ENCODE data around the gene TNIK.

The TNIK gene

GRCh38 chr3:171133337-171133736 is 326.9 kb downstream of the TNIK start:
- TF ChIP-seq CTCF (IDR thresholded peaks at IDR 0.05) (no peak), ZFX (IDR thresholded peaks at IDR 0.05; ENCODE audit: borderline replicate concordance) (no peak)
- H3K27ac ChIP-seq, result no peak overlapping the region

- no peak overlapping the region for H3K27ac ChIP-seq
- TF ChIP-seq ZFX (IDR thresholded peaks at IDR 0.05; ENCODE audit: borderline replicate concordance) (no peak), CTCF (IDR thresholded peaks at IDR 0.05) (no peak)
Observed at GRCh38 chr3:171132873-171133272, 327.3 kb downstream of the TNIK start.

- no peak for TF ChIP-seq CTCF (IDR thresholded peaks at IDR 0.05)
- no peak for TF ChIP-seq ZFX (IDR thresholded peaks at IDR 0.05; ENCODE audit: borderline replicate concordance)
- no peak overlapping the region for H3K27ac ChIP-seq
Observed at GRCh38 chr3:171129827-171130226, 330.4 kb downstream of the TNIK start.

GRCh38 chr3:171127611-171128010 is 332.6 kb downstream of the TNIK start:
- no peak for TF ChIP-seq CTCF (IDR thresholded peaks at IDR 0.05)
- no peak for TF ChIP-seq ZFX (IDR thresholded peaks at IDR 0.05; ENCODE audit: borderline replicate concordance)
- H3K27ac ChIP-seq, result no peak overlapping the region

GRCh38 chr3:171126478-171127209 is 333.6 kb downstream of the TNIK start:
- TF ChIP-seq CTCF (IDR thresholded peaks at IDR 0.05), result no peak
- no peak for TF ChIP-seq ZFX (IDR thresholded peaks at IDR 0.05; ENCODE audit: borderline replicate concordance)
- H3K27ac ChIP-seq, result no peak overlapping the region

- TF ChIP-seq ZFX (IDR thresholded peaks at IDR 0.05; ENCODE audit: borderline replicate concordance), result no peak
- no peak for TF ChIP-seq CTCF (IDR thresholded peaks at IDR 0.05)
- H3K27ac ChIP-seq, result no peak overlapping the region
Observed at GRCh38 chr3:171125010-171125409, 335.2 kb downstream of the TNIK start.

GRCh38 chr3:171123915-171124314 is 336.3 kb downstream of the TNIK start:
- H3K27ac ChIP-seq, result no peak overlapping the region
- TF ChIP-seq CTCF (IDR thresholded peaks at IDR 0.05), result no peak
- TF ChIP-seq ZFX (IDR thresholded peaks at IDR 0.05; ENCODE audit: borderline replicate concordance), result no peak
